HepG2 (cell line): ENCODE results near the gene UQCC2. TPM values are rescaled to one million over a fixed set of nuclear protein-coding genes. Genes with fewer than 3 reads are reported as not detected.

ENCODE experiments used
- ATAC-seq: fragments of 200-7000 bp; cut with Tn5 transposase; 3 replicates; pipeline ENCODE4 v1.9.1; 2020; ENCODE audit warnings: mild to moderate bottlenecking, moderate library complexity
- BruUV-seq: library from RNA; stranded (reverse); fragments of 400-500 nt; replicated peaks from 2 replicates; lab custom pipeline; 2021; lab: Mats Ljungman, UMichigan
- CTCF ChIA-PET: fragments of 300-600 bp; formaldehyde crosslinking; extraction: SDS; loops from one replicate; lab custom pipeline; 2021; ENCODE audit warnings: low total read pairs, inconsistent platforms, low intra/inter-chr PET ratio; lab: Yijun Ruan, JAX
- POLR2A ChIA-PET: fragments of 350-600 bp; sonication (Branson Sonifier 250); formaldehyde crosslinking; loops from one replicate; lab custom pipeline; 2020; ENCODE audit warnings: antibody characterized with exemption, inconsistent platforms; lab: Yijun Ruan, JAX
- DNase-seq: peaks from one replicate; pipeline ENCODE4 v3.0.0-alpha.2; 2015; ENCODE audit warnings: low spot score
- FAIRE-seq: peaks from 3 replicates; lab custom pipeline; 2011; peaks lifted over from hg19 to GRCh38; lab: Jason Lieb, UNC
- H2AFZ ChIP-seq: one replicate; pipeline ENCODE4 v1.6.1; 2011; ENCODE audit warnings: low read length, inconsistent platforms
- H3K27ac ChIP-seq: fragments of 300-600 bp; 3 replicates; pipeline ENCODE4 v1.8.0; 2011; ENCODE audit warnings: mixed run types, mild to moderate bottlenecking, mixed read lengths, low read length, inconsistent platforms; ENCODE audit not compliant: insufficient read depth; ENCODE audit errors: extremely low read length
- H3K27me3 ChIP-seq, 2 experiments: fragments of 200-600 bp in 1 of 2; 2 replicates in 1 of 2; 3 replicates in 1 of 2; pipeline versions ENCODE4 v1.6.0 to v1.8.0; 2011; ENCODE audit warnings: low read length in 2 of 2, mild to moderate bottlenecking in 2 of 2, moderate library complexity in 2 of 2, inconsistent platforms in 1 of 2; ENCODE audit not compliant: insufficient read depth in 2 of 2, control insufficient read depth in 1 of 2
- H3K36me3 ChIP-seq, 2 experiments: fragments of 200-600 bp in 1 of 2; replicated peaks in 1 of 2; 2 replicates in 1 of 2; 3 replicates in 1 of 2; pipeline versions ENCODE4 v1.5.1 to v1.8.0; 2011; ENCODE audit warnings: low read length in 2 of 2, inconsistent platforms in 1 of 2; ENCODE audit not compliant: insufficient read depth in 2 of 2, control insufficient read depth in 1 of 2
- H3K4me1 ChIP-seq: 2 replicates; pipeline ENCODE4 v1.5.1; 2012; ENCODE audit warnings: low read length, inconsistent platforms; ENCODE audit not compliant: insufficient read depth
- H3K4me2 ChIP-seq: 2 replicates; pipeline ENCODE4 v1.6.0; 2011; ENCODE audit warnings: low read depth, low read length, inconsistent platforms
- H3K4me3 ChIP-seq, 3 experiments: fragments of 200-600 bp in 1 of 3; sonication (generic), shearing (Covaris generic) in 1 of 3; replicated peaks in 1 of 3; 2 replicates each; pipeline ENCODE4 v1.5.1; 2011 to 2016; ENCODE audit warnings: low read length in 3 of 3, inconsistent platforms in 2 of 3, low read depth in 2 of 3, mild to moderate bottlenecking in 2 of 3, control low read depth in 1 of 3, mixed read lengths in 1 of 3; ENCODE audit not compliant: insufficient read depth in 1 of 3
- H3K79me2 ChIP-seq: one replicate; pipeline ENCODE4 v1.6.1; 2011; ENCODE audit warnings: low read length, inconsistent platforms; ENCODE audit not compliant: insufficient read depth
- H3K9ac ChIP-seq: 2 replicates; pipeline ENCODE4 v1.6.0; 2011; ENCODE audit warnings: mild to moderate bottlenecking, low read depth, low read length, inconsistent platforms; ENCODE audit not compliant: insufficient read depth
- H3K9me3 ChIP-seq: 2 replicates; pipeline ENCODE4 v1.5.1; 2012; ENCODE audit warnings: mild to moderate bottlenecking, low read length
- H4K20me1 ChIP-seq: 2 replicates; pipeline ENCODE4 v1.6.0; 2011; ENCODE audit warnings: inconsistent platforms, mild to moderate bottlenecking, low read length, moderate library complexity; ENCODE audit not compliant: insufficient read depth
- CEBPB ChIP-seq: IDR thresholded peaks from 2 replicates; pipeline ENCODE4 v1.6.1; 2011; ENCODE audit warnings: low read depth, low read length, improper control_type of control experiment, borderline replicate concordance
- FOXA1 ChIP-seq, 2 experiments: fragments of 450-650 bp in 1 of 2; sonication (generic) in 1 of 2; formaldehyde crosslinking in 1 of 2; IDR thresholded peaks; 2 replicates each; pipeline versions ENCODE4 v1.4.0 to v1.6.1; 2016 to 2020; ENCODE audit warnings: missing genetic modification reagents in 1 of 2
- FOXA3 ChIP-seq: IDR thresholded peaks from 2 replicates; pipeline ENCODE4 v1.6.1; 2016; ENCODE audit warnings: missing genetic modification reagents, missing compliant biosample characterization
- KDM2A ChIP-seq: sonication (generic); formaldehyde crosslinking; IDR thresholded peaks from 2 replicates; pipeline ENCODE4 v1.4.0; 2020; ENCODE audit warnings: low read depth, missing genetic modification reagents, borderline replicate concordance
- MATR3 ChIP-seq: sonication (generic); formaldehyde crosslinking; IDR thresholded peaks from 2 replicates; pipeline ENCODE4 v1.4.0; 2020; ENCODE audit warnings: missing genetic modification reagents
- MAZ ChIP-seq, 2 experiments: sonication (generic) in 1 of 2; formaldehyde crosslinking in 1 of 2; IDR thresholded peaks; 2 replicates each; pipeline versions ENCODE4 v1.5.0 to v1.6.1; 2012 to 2020; ENCODE audit warnings: low read depth in 2 of 2, mild to moderate bottlenecking in 2 of 2, borderline replicate concordance in 1 of 2, improper control_type of control experiment in 1 of 2, low read length in 1 of 2, missing genetic modification reagents in 1 of 2, moderate library complexity in 1 of 2
- MTA1 ChIP-seq: sonication (generic); formaldehyde crosslinking; IDR thresholded peaks from 2 replicates; pipeline ENCODE4 v1.4.0; 2020; ENCODE audit warnings: missing genetic modification reagents, mild to moderate bottlenecking, borderline replicate concordance
- SAP130 ChIP-seq: IDR thresholded peaks from 2 replicates; pipeline ENCODE4 v1.6.1; 2016; ENCODE audit warnings: low read depth
- ZNF18 ChIP-seq: sonication (generic); formaldehyde crosslinking; IDR thresholded peaks from 2 replicates; pipeline ENCODE4 v1.8.0; 2022; ENCODE audit warnings: mild to moderate bottlenecking, missing genetic modification reagents; ENCODE audit not compliant: insufficient replicate concordance
- ZNF24 ChIP-seq: fragments of 450-650 bp; IDR thresholded peaks from 2 replicates; pipeline ENCODE4 v1.6.1; 2017; ENCODE audit warnings: antibody characterized with exemption, mild to moderate bottlenecking
- ZNF724P ChIP-seq: sonication (generic); formaldehyde crosslinking; IDR thresholded peaks from 2 replicates; pipeline ENCODE4 v1.8.0; 2022; ENCODE audit warnings: missing genetic modification reagents, borderline replicate concordance
- ZNF788 ChIP-seq: sonication (generic); formaldehyde crosslinking; IDR thresholded peaks from 2 replicates; pipeline ENCODE4 v1.5.0; 2020; ENCODE audit warnings: mild to moderate bottlenecking, missing genetic modification reagents, borderline replicate concordance
- ZSCAN21 ChIP-seq: sonication (generic); formaldehyde crosslinking; IDR thresholded peaks from 2 replicates; pipeline ENCODE4 v1.8.0; 2022; ENCODE audit warnings: mild to moderate bottlenecking, missing genetic modification reagents, moderate library complexity, borderline replicate concordance
- WGBS: methylation state at CpG from one replicate; pipeline ENCODE4 v1.1.6; 2017; ENCODE audit warnings: low lambda C conversion rate; 5-methylcytosine and 5-hydroxymethylcytosine counted together
- in situ Hi-C: cut with HindIII; loops from 2 replicates; pipeline ENCODE4 v1.10.0; 2017; ENCODE audit warnings: low pct_unique_long_range_greater_than_20kb; ENCODE audit not compliant: extremely low pct_ligation_motif_present
- intact Hi-C: fragments of 100-400 bp; cut with micrococcal nuclease; formaldehyde crosslinking; loops from one replicate; pipeline ENCODE4 v1.10.0; 2022; ENCODE audit not compliant: unreplicated experiment
- polyA plus RNA-seq, 8 experiments: library from polyadenylated mRNA; depleted of rRNA in 3 of 8; stranded (reverse) in 7 of 8; unstranded in 1 of 8; fragments of >200 nt; fragmentation: Illumina TruSeq in 4 of 8; extraction: Trizol in 4 of 8; gene quantifications; 2 replicates each; pipeline versions ENCODE4 v1.2.1 to v1.2.3, GENCODE V29; 2011 to 2016; ENCODE audit warnings: low read depth in 4 of 8, missing spikeins in 1 of 8, mixed read lengths in 1 of 8; ENCODE audit not compliant: insufficient read depth in 1 of 8
- total RNA-seq, 5 experiments: library from RNA; depleted of rRNA; stranded (reverse); fragments of >200 nt; fragmentation: Illumina TruSeq; extraction: Trizol; gene quantifications; 2 replicates each; pipeline ENCODE4 v1.2.3, GENCODE V29; 2016; ENCODE audit warnings: low read depth in 1 of 5

Gene UQCC2
- total and polyA plus RNA-seq, 2 of the 13 experiments (the other 11 are each of a cell fraction or from before 2014, with no cell fraction given) = 82.4 to 238 TPM

DNA sequence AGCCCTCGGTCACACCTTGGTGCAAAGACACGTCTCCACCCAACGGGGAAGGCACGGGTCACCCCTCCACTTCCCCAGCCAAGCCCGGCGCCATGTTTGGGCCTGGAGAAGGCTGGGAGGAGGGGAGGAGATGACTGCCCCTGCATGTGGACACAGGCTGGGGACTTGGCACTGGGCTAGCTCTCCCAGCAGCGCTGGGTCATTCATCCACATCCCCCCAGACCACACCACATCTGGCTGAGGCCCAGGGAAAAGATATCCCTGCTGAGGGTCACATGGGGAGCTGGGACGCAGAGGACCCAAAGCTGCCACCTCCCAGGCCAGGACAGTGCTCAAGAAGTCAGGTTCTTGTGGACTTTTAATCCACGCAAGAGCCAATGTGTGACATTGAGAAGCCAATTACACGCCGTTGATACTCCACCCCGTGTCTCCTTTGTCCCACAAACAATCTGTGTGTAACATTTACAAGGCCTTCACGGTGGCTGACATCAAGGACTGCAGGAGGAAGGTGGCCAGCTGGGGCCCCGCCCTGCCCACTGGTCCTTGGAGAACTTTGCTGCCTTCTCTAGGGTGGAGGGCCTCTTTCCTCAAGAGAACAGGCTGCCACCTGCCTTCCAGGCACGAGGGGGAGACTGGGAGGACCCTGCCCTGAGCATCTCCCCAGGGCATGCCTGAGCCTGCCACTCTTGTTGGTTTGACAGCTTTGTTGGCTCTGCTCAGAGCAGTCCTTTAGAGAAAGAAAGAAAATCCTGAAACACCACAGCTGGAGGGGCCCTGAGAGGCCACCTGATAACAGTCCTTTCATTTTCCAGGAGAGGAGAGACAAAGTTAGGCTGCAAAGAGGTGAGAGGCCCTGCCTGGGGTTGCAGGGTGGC is 40.5 kb upstream of the UQCC2 start (continued):
- TF ChIP-seq ZNF18 (CRISPR knock-in tag) = no peak
- TF ChIP-seq KDM2A (CRISPR knock-in tag) = 0 out of 2 replicates have a peak, but pooled peaks have one; percentile 18
- TF ChIP-seq MTA1 (CRISPR knock-in tag) = 0 out of 2 replicates have a peak, but pooled peaks have one; percentile 23
- TF ChIP-seq MAZ (IDR thresholded peaks at IDR 0.05; ENCODE audit: borderline replicate concordance, low read depth, low read length) = no peak
- no peak for TF ChIP-seq MAZ (CRISPR knock-in tag; IDR thresholded peaks at IDR 0.05; ENCODE audit: low read depth)

DNA sequence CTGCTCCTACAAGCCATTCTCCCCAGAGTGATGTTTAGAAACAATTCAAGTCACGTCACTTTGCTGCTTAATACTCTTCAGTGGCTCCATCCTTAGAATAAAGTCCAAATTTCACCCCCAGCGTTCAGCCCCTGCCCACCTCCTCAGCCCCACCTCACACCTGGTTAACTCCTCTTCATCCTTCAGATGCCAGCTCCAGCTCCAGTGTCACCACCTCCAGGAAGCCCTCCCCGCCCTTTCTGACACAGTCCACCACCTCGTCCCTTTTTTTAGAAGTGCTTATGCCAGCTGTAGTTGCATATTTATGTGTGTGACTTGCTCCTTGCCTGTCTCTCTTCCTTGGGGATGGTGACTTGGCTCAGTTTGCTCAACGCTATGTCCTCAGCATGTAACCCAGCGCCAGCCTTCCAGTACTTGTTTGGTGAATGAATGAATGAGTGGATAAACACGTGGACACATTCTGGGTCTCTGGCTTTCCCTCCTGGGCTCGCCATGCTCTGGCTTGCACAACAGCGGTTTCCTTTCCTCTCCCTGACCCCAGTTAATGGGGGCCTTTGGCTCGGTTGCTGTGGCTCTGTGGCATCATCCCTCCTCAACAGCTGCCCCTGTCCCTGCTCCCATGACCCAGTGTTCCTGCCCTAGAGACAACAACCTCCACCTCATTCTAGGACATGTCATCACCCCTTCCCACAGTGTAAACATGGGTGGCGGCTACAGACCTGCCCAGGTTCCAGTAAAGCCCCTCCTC is 38.9 kb upstream of the UQCC2 start:
- no peak overlapping the region for H2AFZ ChIP-seq
- in situ Hi-C loops (no loop called here), intact Hi-C loops (no loop called here)
- H3K9me3 ChIP-seq = no peaks in the 10 kb centered on the region
- BruUV-seq = no TSS peak
- 8% methylated on average over 11 of the region's 11 CpGs for WGBS
- DNase-seq = no peak
- H3K27ac ChIP-seq = no peak overlapping the region
- H3K79me2 ChIP-seq = no peaks in the 10 kb centered on the region
- H3K4me1 ChIP-seq = peaks cover 49% of the 10 kb centered on the region
- H4K20me1 ChIP-seq = no peaks in the 10 kb centered on the region
- peak overlapping the region; percentile 46 for H3K4me2 ChIP-seq
- peak; percentile 3; the same call in 1 of the 3 replicates for ATAC-seq
- no peak for FAIRE-seq
- H3K36me3 ChIP-seq = no peaks in the 10 kb centered on the region
- TF ChIP-seq ZNF788 (no peak), CEBPB (peak; percentile 59; the same call in 1 of the 2 replicates), ZNF724P (no peak), ZSCAN21 (CRISPR knock-in tag) (0 out of 2 replicates have a peak, but pooled peaks have one; percentile 58), ZNF24 (peak; percentile 83), SAP130 (CRISPR knock-in tag) (peak; percentile 20; the same call in 1 of the 2 replicates), MATR3 (CRISPR knock-in tag) (no peak), FOXA3 (CRISPR knock-in tag) (peak; percentile 47; the same call in 1 of the 2 replicates), FOXA1 (IDR thresholded peaks at IDR 0.05) (no peak), FOXA1 (CRISPR knock-in tag; IDR thresholded peaks at IDR 0.05) (peak; percentile 66)
- no peak overlapping the region for H3K9ac ChIP-seq
- CTCF ChIA-PET = no interaction called here
- peak overlapping the region in 1 of 3 experiments; percentile 31; a peak in 1 of 6 replicates for H3K4me3 ChIP-seq
- POLR2A ChIA-PET = interaction anchor here (0.6 to 2.5 kb wide), 5 partner anchors 10 to 39 kb away, joined by 3 to 39 read pairs (median 7); partner anchors contain the start of gene UQCC2
- H3K27me3 ChIP-seq = peaks cover 4 to 45% of the 10 kb centered on the region in 2 experiments; a peak in 4 of 5 replicates
